Endothelial cell of hepatic sinusoid (primary cell): ENCODE data around the gene FAM177B.

ENCODE experiments used
- in situ Hi-C: cut with HindIII; loops from 2 replicates; pipeline ENCODE4 v1.10.0; 2017; ENCODE audit warnings: low sequenced_read_pairs

FAM177B gene

GRCh38 chr1:222784916-222785315 lies 47.9 kb downstream of the FAM177B start:
- in situ Hi-C loops: loop anchor here (5.0 kb wide), 1 partner anchor 292 kb away; no protein-coding TSS in a partner anchor

GRCh38 chr1:222785529-222785928 lies 48.5 kb downstream of the FAM177B start:
- in situ Hi-C loops: loop anchor here (5.0 kb wide), 1 partner anchor 292 kb away; no protein-coding TSS in a partner anchor

GRCh38 chr1:222786121-222786520 lies 49.1 kb downstream of the FAM177B start:
- in situ Hi-C loops: loop anchor here (5.0 kb wide), 1 partner anchor 291 kb away; no protein-coding TSS in a partner anchor

GRCh38 chr1:222787729-222788128 lies 50.7 kb downstream of the FAM177B start:
- in situ Hi-C loops: loop anchor here (5.0 kb wide), 1 partner anchor 290 kb away; no protein-coding TSS in a partner anchor

- in situ Hi-C loops: loop anchor here (5.0 kb wide), 1 partner anchor 289 kb away; no protein-coding TSS in a partner anchor
Measured at GRCh38 chr1:222788402-222789156, 51.6 kb downstream of the FAM177B start.

GRCh38 chr1:222790115-222790514 lies 53.1 kb downstream of the FAM177B start:
- in situ Hi-C loops: loop anchor here (10.0 kb wide), 1 partner anchor 215 kb away; no protein-coding TSS in a partner anchor

- in situ Hi-C loops: loop anchor here (10.0 kb wide), 1 partner anchor 214 kb away; no protein-coding TSS in a partner anchor
Measured at GRCh38 chr1:222790520-222790919, 53.5 kb downstream of the FAM177B start.

- in situ Hi-C loops: loop anchor here (10.0 kb wide), 1 partner anchor 214 kb away; no protein-coding TSS in a partner anchor
Measured at GRCh38 chr1:222791006-222791710, 54.2 kb downstream of the FAM177B start.

- in situ Hi-C loops: loop anchor here (10.0 kb wide), 1 partner anchor 212 kb away; no protein-coding TSS in a partner anchor
Measured at GRCh38 chr1:222792744-222793143, 55.7 kb downstream of the FAM177B start.

GRCh38 chr1:222794656-222795474 lies 57.9 kb downstream of the FAM177B start:
- in situ Hi-C loops: loop anchor here (10.0 kb wide), 1 partner anchor 210 kb away; no protein-coding TSS in a partner anchor

- in situ Hi-C loops: loop anchor here (10.0 kb wide), 1 partner anchor 207 kb away; no protein-coding TSS in a partner anchor
Measured at GRCh38 chr1:222798116-222798515, 61.1 kb downstream of the FAM177B start.

- in situ Hi-C loops: loop anchor here (10.0 kb wide), 1 partner anchor 206 kb away; no protein-coding TSS in a partner anchor
Measured at GRCh38 chr1:222798975-222799374, 62.0 kb downstream of the FAM177B start.
